ENCODE data around the gene CD80.

DNA sequence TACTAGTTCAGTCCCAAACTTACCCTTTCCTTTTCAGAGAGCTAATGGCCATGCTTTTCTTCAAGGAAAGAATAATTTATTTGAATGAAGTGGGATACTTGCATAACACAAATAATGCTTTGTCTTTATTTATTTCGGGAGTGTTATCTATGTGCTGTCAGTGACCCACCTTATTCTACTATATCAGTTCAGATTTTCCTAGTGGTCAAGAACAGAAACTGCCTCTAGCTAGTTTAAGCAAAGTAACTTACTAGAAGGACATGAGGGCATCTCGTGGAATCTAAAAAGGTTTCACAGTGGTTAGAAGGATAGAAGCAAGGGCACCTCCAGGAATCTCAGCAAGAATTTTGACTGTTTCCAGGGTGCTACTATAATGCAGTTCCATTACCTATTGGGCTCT is 64.8 kb downstream of the CD80 start:
- TF ChIP-seq, protein P1, sequence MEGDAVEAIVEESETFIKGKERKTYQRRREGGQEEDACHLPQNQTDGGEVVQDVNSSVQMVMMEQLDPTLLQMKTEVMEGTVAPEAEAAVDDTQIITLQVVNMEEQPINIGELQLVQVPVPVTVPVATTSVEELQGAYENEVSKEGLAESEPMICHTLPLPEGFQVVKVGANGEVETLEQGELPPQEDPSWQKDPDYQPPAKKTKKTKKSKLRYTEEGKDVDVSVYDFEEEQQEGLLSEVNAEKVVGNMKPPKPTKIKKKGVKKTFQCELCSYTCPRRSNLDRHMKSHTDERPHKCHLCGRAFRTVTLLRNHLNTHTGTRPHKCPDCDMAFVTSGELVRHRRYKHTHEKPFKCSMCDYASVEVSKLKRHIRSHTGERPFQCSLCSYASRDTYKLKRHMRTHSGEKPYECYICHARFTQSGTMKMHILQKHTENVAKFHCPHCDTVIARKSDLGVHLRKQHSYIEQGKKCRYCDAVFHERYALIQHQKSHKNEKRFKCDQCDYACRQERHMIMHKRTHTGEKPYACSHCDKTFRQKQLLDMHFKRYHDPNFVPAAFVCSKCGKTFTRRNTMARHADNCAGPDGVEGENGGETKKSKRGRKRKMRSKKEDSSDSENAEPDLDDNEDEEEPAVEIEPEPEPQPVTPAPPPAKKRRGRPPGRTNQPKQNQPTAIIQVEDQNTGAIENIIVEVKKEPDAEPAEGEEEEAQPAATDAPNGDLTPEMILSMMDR (optimal IDR thresholded peaks at IDR 0.05 in 1 of 3, IDR thresholded peaks at IDR 0.05 in 1 of 3, conservative IDR thresholded peaks at IDR 0.05 in 1 of 3; ENCODE audit: extremely low read depth in 1 of 3, insufficient read depth in 2 of 3, low read length in 3 of 3) = no peak
- TF ChIP-seq EZH2 (IDR thresholded peaks at IDR 0.05; ENCODE audit: low read length) = no peak
